ENCODE results near the gene RPL19. TPM values are rescaled to one million over a fixed set of nuclear protein-coding genes. Genes with fewer than 3 reads are reported as not detected.
A peak's percentile ranks its signal among the peaks of the same experiment; 100 is the strongest.

RPL19 gene
- total and polyA plus RNA-seq, 4 donors = 475 to 999 (median 749) TPM

GRCh38 chr17:39174920-39175694, 25.0 kb upstream of the RPL19 start:
- TF ChIP-seq RAD21 (IDR thresholded peaks at IDR 0.05) (peak; percentile 64 to 76), ATF3 (IDR thresholded peaks at IDR 0.05) (no peak)
- TF ChIP-seq, protein P1, sequence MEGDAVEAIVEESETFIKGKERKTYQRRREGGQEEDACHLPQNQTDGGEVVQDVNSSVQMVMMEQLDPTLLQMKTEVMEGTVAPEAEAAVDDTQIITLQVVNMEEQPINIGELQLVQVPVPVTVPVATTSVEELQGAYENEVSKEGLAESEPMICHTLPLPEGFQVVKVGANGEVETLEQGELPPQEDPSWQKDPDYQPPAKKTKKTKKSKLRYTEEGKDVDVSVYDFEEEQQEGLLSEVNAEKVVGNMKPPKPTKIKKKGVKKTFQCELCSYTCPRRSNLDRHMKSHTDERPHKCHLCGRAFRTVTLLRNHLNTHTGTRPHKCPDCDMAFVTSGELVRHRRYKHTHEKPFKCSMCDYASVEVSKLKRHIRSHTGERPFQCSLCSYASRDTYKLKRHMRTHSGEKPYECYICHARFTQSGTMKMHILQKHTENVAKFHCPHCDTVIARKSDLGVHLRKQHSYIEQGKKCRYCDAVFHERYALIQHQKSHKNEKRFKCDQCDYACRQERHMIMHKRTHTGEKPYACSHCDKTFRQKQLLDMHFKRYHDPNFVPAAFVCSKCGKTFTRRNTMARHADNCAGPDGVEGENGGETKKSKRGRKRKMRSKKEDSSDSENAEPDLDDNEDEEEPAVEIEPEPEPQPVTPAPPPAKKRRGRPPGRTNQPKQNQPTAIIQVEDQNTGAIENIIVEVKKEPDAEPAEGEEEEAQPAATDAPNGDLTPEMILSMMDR (IDR thresholded peaks at IDR 0.05; ENCODE audit: low read depth, low read length, missing input control) = peak; percentile 66
- Histone ChIP-seq H3K9me3 (ENCODE audit: control insufficient read depth in 4 of 4, low read length in 3 of 4) (no peaks in the 10 kb centered on the region), H3K36me3 (ENCODE audit: control insufficient read depth in 4 of 4, insufficient read depth in 3 of 4, low read depth in 1 of 4, low read length in 3 of 4) (no peaks in the 10 kb centered on the region), H3K27ac (ENCODE audit: low read depth in 1 of 2, low read length in 2 of 2) (no peak overlapping the region), H3K4me3 (ENCODE audit: low read depth in 1 of 3, low read length in 3 of 3) (no peak overlapping the region), H3K4me1 (ENCODE audit: control insufficient read depth in 4 of 4, insufficient read depth in 4 of 4, low read length in 3 of 4) (peaks cover 0 to 5% (median 2%) of the 10 kb centered on the region in 4 donors), H3K27me3 (ENCODE audit: control insufficient read depth in 4 of 4, insufficient read depth in 4 of 4, low read length in 3 of 4) (no peaks in the 10 kb centered on the region), H3K9ac (ENCODE audit: low read depth in 1 of 2, low read length in 2 of 2) (no peak overlapping the region)
- peak; percentile 78 for DNase-seq (ENCODE audit: low spot score)
- 50% methylated on average over 35 of the region's 35 CpGs for WGBS

GRCh38 chr17:39175695-39176093, 24.4 kb upstream of the RPL19 start:
- no peak for DNase-seq (ENCODE audit: low spot score)

DNA sequence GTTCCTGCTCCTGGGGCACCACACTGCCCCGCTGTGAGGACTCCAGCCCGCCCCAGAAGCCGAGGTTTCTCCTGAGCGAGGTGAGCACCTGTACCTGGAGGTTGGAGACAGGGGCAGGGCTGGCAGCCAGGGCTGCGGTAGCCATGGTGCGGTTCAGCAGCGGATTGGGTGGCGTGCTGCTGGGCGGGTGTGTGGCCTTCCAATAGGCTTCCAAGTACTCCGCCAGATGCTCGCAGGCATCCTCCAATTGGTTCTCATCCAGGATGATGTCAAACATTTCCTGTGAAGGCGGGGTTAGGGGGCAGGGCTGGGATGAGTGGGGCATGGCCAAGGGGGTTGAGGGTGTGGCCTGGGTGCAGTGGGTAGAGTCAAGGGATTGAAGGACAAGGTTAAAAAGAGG, 22.8 kb upstream of the RPL19 start:
- H3K27me3 ChIP-seq (ENCODE audit: control insufficient read depth in 4 of 4, insufficient read depth in 4 of 4, low read length in 3 of 4) = no peaks in the 10 kb centered on the region
- DNase-seq (ENCODE audit: low spot score) = no peak
- WGBS = 88% methylated on average over 12 of the region's 12 CpGs
- no peak overlapping the region for H3K27ac ChIP-seq (ENCODE audit: low read depth in 1 of 2, low read length in 2 of 2)
- H3K36me3 ChIP-seq (ENCODE audit: control insufficient read depth in 4 of 4, insufficient read depth in 3 of 4, low read depth in 1 of 4, low read length in 3 of 4) = no peaks in the 10 kb centered on the region
- no peak overlapping the region for H3K4me3 ChIP-seq (ENCODE audit: low read depth in 1 of 3, low read length in 3 of 3)
- no peak overlapping the region for H3K9ac ChIP-seq (ENCODE audit: low read depth in 1 of 2, low read length in 2 of 2)
- no peaks in the 10 kb centered on the region for H3K9me3 ChIP-seq (ENCODE audit: control insufficient read depth in 4 of 4, low read length in 3 of 4)
- TF ChIP-seq FOXA1 (IDR thresholded peaks at IDR 0.05) (no peak), JUND (IDR thresholded peaks at IDR 0.05) (no peak), RXRA (IDR thresholded peaks at IDR 0.05) (no peak), REST (IDR thresholded peaks at IDR 0.05) (no peak), HNF4G (IDR thresholded peaks at IDR 0.05) (no peak), TAF1 (conservative IDR thresholded peaks at IDR 0.05) (no peak), GABPA (IDR thresholded peaks at IDR 0.05 in 1 of 2, conservative IDR thresholded peaks at IDR 0.05 in 1 of 2) (no peak)
- peaks cover 0 to 5% (median 2%) of the 10 kb centered on the region in 4 donors for H3K4me1 ChIP-seq (ENCODE audit: control insufficient read depth in 4 of 4, insufficient read depth in 4 of 4, low read length in 3 of 4)

More at GRCh38 chr17:39175695-39176093, 24.4 kb upstream of the RPL19 start:
- Histone ChIP-seq H3K27ac (ENCODE audit: low read depth in 1 of 2, low read length in 2 of 2) (no peak overlapping the region), H3K4me3 (ENCODE audit: low read depth in 1 of 3, low read length in 3 of 3) (no peak overlapping the region), H3K9me3 (ENCODE audit: control insufficient read depth in 4 of 4, low read length in 3 of 4) (no peaks in the 10 kb centered on the region), H3K27me3 (ENCODE audit: control insufficient read depth in 4 of 4, insufficient read depth in 4 of 4, low read length in 3 of 4) (no peaks in the 10 kb centered on the region), H3K36me3 (ENCODE audit: control insufficient read depth in 4 of 4, insufficient read depth in 3 of 4, low read depth in 1 of 4, low read length in 3 of 4) (no peaks in the 10 kb centered on the region), H3K4me1 (ENCODE audit: control insufficient read depth in 4 of 4, insufficient read depth in 4 of 4, low read length in 3 of 4) (peaks cover 0 to 5% (median 2%) of the 10 kb centered on the region in 4 donors), H3K9ac (ENCODE audit: low read depth in 1 of 2, low read length in 2 of 2) (no peak overlapping the region)
- WGBS = 77% methylated on average over 10 of the region's 10 CpGs
- TF ChIP-seq RXRA (IDR thresholded peaks at IDR 0.05) (no peak), ATF3 (IDR thresholded peaks at IDR 0.05) (no peak), HNF4G (IDR thresholded peaks at IDR 0.05) (no peak), SP1 (IDR thresholded peaks at IDR 0.05) (no peak), FOXA2 (IDR thresholded peaks at IDR 0.05) (no peak)
- TF ChIP-seq, protein P1 (IDR thresholded peaks at IDR 0.05; ENCODE audit: low read depth, low read length, missing input control) = no peak

All from liver (tissue), 9 donors.